Epithelial cell of proximal tubule (primary cell): ENCODE data around the gene SOX11. TPM values are rescaled to one million over a fixed set of nuclear protein-coding genes. Genes with fewer than 3 reads are reported as not detected.

Source experiments
- DNase-seq: peaks from one replicate; pipeline ENCODE4 v3.0.0-alpha.2; 2011; ENCODE audit warnings: low read depth
- H3K4me3 ChIP-seq: 2 replicates; pipeline ENCODE4 v1.5.1; 2011; ENCODE audit warnings: low read depth, mild to moderate bottlenecking, low read length
- total RNA-seq: library from RNA; depleted of rRNA; stranded (reverse); fragments of >200 nt; gene quantifications from 2 replicates; pipeline ENCODE4 v1.2.3, GENCODE V29; 2015
- TF ChIP-seq, protein P1 (sequence below): conservative IDR thresholded peaks from 2 replicates; pipeline ENCODE4 v1.5.1; 2012; ENCODE audit warnings: low read depth, mild to moderate bottlenecking, low read length

SOX11 gene
- total RNA-seq, 1 donor from 2014 or later: 17.1 TPM

DNA sequence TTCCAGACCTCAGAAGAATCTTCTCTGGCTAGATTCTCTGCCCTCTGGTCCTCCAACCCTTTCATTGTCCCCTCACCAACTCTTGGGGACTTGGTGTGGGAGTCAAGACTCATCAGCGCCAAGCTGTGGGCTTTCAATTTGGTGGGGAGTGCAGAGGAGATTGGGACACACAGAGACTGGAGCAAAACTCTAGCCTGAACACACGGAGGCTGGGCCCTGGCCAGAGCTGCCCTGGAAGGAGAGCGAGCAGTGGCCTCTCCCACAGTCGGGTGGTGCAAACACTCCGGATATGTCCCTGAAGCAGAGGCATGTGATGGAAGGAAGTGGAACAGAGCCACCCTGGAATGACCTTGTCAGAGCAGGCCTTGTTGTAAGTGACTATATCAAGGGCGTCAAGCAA is 8.7 kb upstream of the SOX11 start:
- no peak overlapping the region for H3K4me3 ChIP-seq
- TF ChIP-seq, protein P1, sequence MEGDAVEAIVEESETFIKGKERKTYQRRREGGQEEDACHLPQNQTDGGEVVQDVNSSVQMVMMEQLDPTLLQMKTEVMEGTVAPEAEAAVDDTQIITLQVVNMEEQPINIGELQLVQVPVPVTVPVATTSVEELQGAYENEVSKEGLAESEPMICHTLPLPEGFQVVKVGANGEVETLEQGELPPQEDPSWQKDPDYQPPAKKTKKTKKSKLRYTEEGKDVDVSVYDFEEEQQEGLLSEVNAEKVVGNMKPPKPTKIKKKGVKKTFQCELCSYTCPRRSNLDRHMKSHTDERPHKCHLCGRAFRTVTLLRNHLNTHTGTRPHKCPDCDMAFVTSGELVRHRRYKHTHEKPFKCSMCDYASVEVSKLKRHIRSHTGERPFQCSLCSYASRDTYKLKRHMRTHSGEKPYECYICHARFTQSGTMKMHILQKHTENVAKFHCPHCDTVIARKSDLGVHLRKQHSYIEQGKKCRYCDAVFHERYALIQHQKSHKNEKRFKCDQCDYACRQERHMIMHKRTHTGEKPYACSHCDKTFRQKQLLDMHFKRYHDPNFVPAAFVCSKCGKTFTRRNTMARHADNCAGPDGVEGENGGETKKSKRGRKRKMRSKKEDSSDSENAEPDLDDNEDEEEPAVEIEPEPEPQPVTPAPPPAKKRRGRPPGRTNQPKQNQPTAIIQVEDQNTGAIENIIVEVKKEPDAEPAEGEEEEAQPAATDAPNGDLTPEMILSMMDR: no peak
- no peak for DNase-seq

DNA sequence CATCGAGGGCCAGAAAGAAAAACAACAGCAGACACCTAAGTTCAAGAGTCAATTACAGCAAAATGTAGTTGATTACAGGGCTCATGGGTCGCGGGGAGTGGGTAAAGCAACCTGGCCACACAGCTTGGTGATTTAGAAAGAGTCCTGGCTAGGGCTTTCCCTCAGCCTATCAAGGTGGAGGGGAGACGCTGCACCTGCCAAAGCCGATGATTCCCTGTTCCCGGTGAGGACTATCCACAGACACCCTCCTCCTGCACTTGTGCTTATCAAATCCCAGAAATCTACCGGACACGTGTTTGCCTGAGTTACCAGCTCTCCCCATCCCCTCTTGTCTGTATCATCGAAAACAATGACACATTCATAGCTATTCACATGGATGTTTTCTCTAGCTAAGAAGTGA is 7.0 kb upstream of the SOX11 start:
- no peak overlapping the region for H3K4me3 ChIP-seq
- DNase-seq: no peak

DNA sequence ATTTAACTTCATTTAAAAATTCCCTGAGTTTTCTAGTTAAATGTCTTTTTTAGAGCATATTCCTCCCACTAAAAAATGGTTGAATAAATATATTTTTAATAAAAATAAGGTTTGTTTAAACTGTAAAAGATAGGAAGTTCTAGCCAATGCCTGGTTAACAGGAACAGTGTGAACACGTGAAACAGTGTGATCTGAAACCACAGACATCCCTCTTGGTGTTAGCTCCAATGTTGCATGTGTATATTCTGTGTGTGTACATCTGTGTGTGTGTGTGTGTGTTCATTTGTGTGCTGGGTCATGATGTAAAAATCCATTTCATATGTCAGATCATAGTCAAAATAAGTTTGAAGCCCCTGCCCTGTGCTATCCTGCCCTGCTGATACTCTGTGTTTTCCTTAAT is 6.1 kb upstream of the SOX11 start:
- no peak overlapping the region for H3K4me3 ChIP-seq
- DNase-seq: no peak
- TF ChIP-seq, protein P1: no peak

More for the DNA sequence above, 7.0 kb upstream of the SOX11 start:
- TF ChIP-seq, protein P1: no peak

DNA sequence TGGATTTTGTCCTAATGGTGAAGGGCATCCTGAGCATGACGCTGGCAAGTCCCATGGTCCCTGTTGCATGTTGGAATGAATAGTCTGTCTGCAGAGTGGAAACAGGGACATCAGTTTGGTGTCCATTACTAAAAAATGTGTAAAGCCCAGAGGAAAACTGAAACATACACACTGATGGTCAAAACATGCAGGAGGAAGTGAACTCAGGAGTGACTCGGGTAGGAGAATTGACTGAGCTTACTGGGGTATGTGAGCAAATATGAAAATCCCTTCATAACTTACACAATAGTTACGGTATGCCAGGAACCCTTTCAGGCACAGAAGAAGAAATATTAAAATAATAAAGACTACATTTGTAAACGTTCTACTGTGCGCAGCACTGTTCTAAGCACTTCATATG is 5.6 kb upstream of the SOX11 start:
- no peak for DNase-seq
- TF ChIP-seq, protein P1: no peak
- no peak overlapping the region for H3K4me3 ChIP-seq

DNA sequence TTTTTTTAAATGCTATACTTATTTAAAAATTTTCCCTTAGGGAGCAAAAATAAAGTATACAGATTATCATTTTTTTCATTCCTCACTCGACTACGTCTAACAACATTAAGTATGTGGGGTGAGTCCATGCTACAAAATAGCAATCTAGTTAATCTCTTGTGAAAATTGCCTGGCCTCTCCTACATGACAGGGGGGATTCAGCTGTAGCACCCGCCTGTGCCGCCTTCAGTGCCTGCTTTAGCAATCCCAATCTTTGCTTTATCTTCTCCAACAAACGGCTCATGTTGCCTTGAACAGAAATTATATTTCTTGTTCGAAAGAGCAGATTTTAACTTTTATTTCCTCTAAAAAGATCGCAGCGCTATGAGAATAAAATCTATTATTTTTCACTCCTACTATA is 2.4 kb upstream of the SOX11 start:
- TF ChIP-seq, protein P1: no peak
- H3K4me3 ChIP-seq: no peak overlapping the region
- no peak for DNase-seq

DNA sequence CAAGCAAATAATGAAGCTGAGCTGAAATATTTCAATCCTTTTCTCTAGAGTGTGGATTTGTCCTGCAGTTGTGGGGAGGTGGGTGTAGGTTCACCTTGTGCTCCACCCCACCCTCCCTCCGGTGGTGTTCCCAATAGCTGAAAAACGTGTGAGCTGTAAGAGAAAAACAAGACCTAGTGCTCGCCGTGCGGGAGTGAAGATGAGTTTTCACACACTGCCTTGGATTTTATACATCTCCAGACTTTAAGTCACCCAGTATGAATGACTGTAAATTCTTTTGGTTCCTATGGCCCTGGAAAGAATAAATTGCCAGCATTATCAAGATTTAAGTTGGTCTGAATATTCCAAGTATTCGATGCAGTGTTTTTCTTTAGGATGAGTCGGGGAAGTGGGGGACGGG is 1.9 kb upstream of the SOX11 start:
- TF ChIP-seq, protein P1: no peak
- no peak for DNase-seq
- no peak overlapping the region for H3K4me3 ChIP-seq

DNA sequence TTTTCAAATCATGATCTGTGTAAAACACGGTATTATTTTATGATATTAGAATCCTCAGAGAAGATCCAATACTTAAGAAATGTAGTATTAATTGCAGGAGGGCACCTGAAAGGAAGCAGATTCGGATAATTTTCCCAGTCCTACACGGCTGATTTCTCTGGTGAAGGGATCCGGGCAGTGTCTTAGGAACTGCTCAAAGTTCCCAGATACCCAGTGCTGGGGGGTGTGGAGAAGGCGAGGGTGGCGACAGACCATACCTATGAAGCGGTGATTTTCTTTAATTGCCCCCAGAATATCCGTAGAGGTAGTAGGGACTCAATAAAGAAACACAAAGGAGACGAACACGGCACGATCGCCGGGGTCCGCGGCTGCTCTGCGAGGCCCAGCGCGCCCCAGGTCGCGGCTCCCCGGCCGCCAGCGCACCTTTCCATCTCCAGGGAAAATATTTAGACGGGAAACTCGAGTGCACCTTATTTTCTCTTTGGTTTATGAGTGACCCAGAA is 1.4 kb upstream of the SOX11 start:
- no peak for DNase-seq
- TF ChIP-seq, protein P1: no peak
- H3K4me3 ChIP-seq: no peak overlapping the region
